HG02610 (cell line): ENCODE results near the gene LEMD3.
"Not testable (repeated sequence)": the region's sequence is repeated elsewhere in the genome, so short reads cannot be mapped to it uniquely, and the experiment has no call there.

Experiments used
- ATAC-seq: cut with Tn5 transposase; IDR thresholded peaks from one replicate; pipeline ENCODE4 v1.9.1; 2021; ENCODE audit warnings: mild to moderate bottlenecking, moderate library complexity; ENCODE audit not compliant: unreplicated experiment

The LEMD3 gene

GRCh38 chr12:65276916-65277530 lies 107.6 kb downstream of the LEMD3 start:
- ATAC-seq = no peak

- ATAC-seq = no peak
Measured at GRCh38 chr12:65277994-65278575, 108.7 kb downstream of the LEMD3 start.

GRCh38 chr12:65278576-65279368 lies 109.4 kb downstream of the LEMD3 start, which contains the start of gene MSRB3:
Gene MSRB3, plus strand, starts transcription at chr12:65278683. Its CDS starts 29,897 bp downstream, at chr12:65308580.
- ATAC-seq = peak; percentile 43

- peak; percentile 44 for ATAC-seq
Measured at GRCh38 chr12:65279369-65280112, 110.2 kb downstream of the LEMD3 start.

GRCh38 chr12:65280306-65280705 lies 110.9 kb downstream of the LEMD3 start:
- ATAC-seq = no peak

- ATAC-seq = no peak
Measured at GRCh38 chr12:65282840-65283239, 113.5 kb downstream of the LEMD3 start.

- not testable (repeated sequence) for ATAC-seq
Measured at GRCh38 chr12:65285532-65285931, 116.1 kb downstream of the LEMD3 start.

- no peak for ATAC-seq
Measured at GRCh38 chr12:65287426-65287825, 118.0 kb downstream of the LEMD3 start.

- no peak for ATAC-seq
Measured at GRCh38 chr12:65292241-65292640, 122.9 kb downstream of the LEMD3 start.

- no peak for ATAC-seq
Measured at GRCh38 chr12:65293735-65294134, 124.4 kb downstream of the LEMD3 start.

GRCh38 chr12:65294641-65295262 lies 125.4 kb downstream of the LEMD3 start:
- ATAC-seq = no peak

GRCh38 chr12:65296508-65297265 lies 127.3 kb downstream of the LEMD3 start:
- no peak for ATAC-seq
